Body of pancreas (tissue), 4 donors: Measurements from ENCODE around the gene HNRNPH2. TPM values are rescaled to one million over a fixed set of nuclear protein-coding genes. Genes with fewer than 3 reads are reported as not detected.

ENCODE experiments used
- ATAC-seq: fragments of 150-250 bp; one replicate; pipeline ENCODE4 v1.9.1; 2016
- DNase-seq, 4 donors: peaks; one replicate each; pipeline ENCODE4 v3.0.0-alpha.2; 2019
- H3K27ac ChIP-seq, 4 donors: fragments of 200-600 bp; sonication (generic); 1 replicate in 3 of 4; 2 replicates in 1 of 4; pipeline versions ENCODE4 v1.5.1 to v1.6.1; 2016 to 2019; ENCODE audit warnings: mild to moderate bottlenecking in 1 of 4, mixed read lengths in 1 of 4, moderate library complexity in 1 of 4
- H3K27me3 ChIP-seq, 2 donors: fragments of 200-600 bp; sonication (generic); one replicate each; pipeline ENCODE4 v1.6.0; 2016; ENCODE audit warnings: mild to moderate bottlenecking in 1 of 2
- H3K36me3 ChIP-seq, 2 donors: fragments of 200-600 bp; sonication (generic); replicated peaks in 1 of 2; 2 replicates each; pipeline ENCODE4 v1.5.1; 2016; ENCODE audit warnings: low read depth in 2 of 2; ENCODE audit not compliant: insufficient read depth in 1 of 2
- H3K4me1 ChIP-seq: fragments of 200-600 bp; sonication (generic); one replicate; pipeline ENCODE4 v1.6.0; 2016
- H3K4me3 ChIP-seq, 2 donors: fragments of 200-600 bp; sonication (generic); 1 replicate in 1 of 2; 2 replicates in 1 of 2; pipeline ENCODE4 v1.5.1; 2016 to 2019
- H3K9me3 ChIP-seq, 3 donors: fragments of 200-600 bp; sonication (generic); 1 replicate in 2 of 3; 2 replicates in 1 of 3; pipeline ENCODE4 v1.5.1; 2016
- POLR2A ChIP-seq, 3 donors: fragments of 450-650 bp; IDR thresholded peaks; one replicate each; pipeline ENCODE4 v1.6.1; 2016; ENCODE audit warnings: antibody characterized with exemption in 3 of 3, mild to moderate bottlenecking in 2 of 3
- WGBS, 2 donors: methylation state at CpG; one replicate each; pipeline ENCODE4 v1.1.5; 2017; 5-methylcytosine and 5-hydroxymethylcytosine counted together
- intact Hi-C: fragments of 100-400 bp; cut with DNase I; formaldehyde crosslinking; loops from one replicate; pipeline ENCODE4 v1.15.1; 2023
- total RNA-seq, 2 donors: library from RNA; depleted of rRNA; stranded (reverse); fragments of >200 nt; gene quantifications; one replicate each; pipeline ENCODE4 v1.1.0, GENCODE V29; 2016
- TF ChIP-seq, protein P1 (sequence below), 7 experiments: fragments of 450-650 bp in 4 of 7; fragments of 200-600 bp in 3 of 7; sonication (generic) in 3 of 7; IDR thresholded peaks; one replicate each; pipeline ENCODE4 v1.5.1; 2016 to 2019; ENCODE audit warnings: antibody characterized with exemption in 7 of 7

Gene HNRNPH2
- total RNA-seq, 2 donors from 2014 or later, result 24.1 to 25.7 TPM

DNA sequence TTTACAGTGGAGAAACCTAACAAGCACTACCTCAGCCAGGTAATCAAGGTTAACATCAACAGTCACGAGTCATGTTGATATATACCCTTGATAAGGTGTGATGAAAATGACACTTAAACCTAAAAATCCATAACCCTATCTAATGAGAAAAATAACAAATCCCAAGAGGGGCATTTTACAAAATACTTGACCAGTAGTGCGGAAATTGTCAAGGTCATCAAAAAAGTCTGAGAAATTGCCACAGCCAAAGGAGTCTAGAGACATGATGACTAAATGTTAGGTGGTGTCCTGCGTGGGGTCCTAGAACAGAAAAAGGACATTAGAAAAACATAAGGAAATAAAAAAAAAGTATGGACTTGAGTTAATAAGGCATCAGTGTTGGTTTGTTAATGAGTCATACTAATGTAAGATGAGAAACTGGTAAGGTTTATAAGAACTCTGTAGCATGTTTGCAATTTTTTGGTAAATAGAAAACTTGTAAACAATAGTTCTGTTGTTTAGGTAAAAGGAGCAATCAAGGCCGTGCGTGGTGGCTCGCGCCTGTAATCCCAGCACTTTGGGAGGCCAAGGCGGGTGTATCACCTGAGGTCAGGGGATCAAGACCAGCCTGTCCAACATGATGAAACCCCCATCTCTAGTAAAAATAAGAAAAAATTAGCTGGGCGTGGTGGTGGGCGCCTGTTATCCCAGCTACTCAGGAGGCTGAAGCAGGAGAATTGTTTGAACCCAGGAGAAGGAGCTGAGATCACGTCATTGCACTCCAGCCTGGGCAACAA, 14.3 kb upstream of the HNRNPH2 start:
- Histone ChIP-seq H3K27me3 (no peaks in the 10 kb centered on the region), H3K4me1 (peaks cover 16% of the 10 kb centered on the region), H3K9me3 (no peaks in the 10 kb centered on the region), H3K27ac (no peak overlapping the region), H3K4me3 (no peak overlapping the region), H3K36me3 (no peaks in the 10 kb centered on the region)
- TF ChIP-seq, protein P1, sequence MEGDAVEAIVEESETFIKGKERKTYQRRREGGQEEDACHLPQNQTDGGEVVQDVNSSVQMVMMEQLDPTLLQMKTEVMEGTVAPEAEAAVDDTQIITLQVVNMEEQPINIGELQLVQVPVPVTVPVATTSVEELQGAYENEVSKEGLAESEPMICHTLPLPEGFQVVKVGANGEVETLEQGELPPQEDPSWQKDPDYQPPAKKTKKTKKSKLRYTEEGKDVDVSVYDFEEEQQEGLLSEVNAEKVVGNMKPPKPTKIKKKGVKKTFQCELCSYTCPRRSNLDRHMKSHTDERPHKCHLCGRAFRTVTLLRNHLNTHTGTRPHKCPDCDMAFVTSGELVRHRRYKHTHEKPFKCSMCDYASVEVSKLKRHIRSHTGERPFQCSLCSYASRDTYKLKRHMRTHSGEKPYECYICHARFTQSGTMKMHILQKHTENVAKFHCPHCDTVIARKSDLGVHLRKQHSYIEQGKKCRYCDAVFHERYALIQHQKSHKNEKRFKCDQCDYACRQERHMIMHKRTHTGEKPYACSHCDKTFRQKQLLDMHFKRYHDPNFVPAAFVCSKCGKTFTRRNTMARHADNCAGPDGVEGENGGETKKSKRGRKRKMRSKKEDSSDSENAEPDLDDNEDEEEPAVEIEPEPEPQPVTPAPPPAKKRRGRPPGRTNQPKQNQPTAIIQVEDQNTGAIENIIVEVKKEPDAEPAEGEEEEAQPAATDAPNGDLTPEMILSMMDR (IDR thresholded peaks at IDR 0.05), result no peak
- TF ChIP-seq POLR2A (IDR thresholded peaks at IDR 0.05), result no peak
- ATAC-seq (no peak), DNase-seq (no peak)
- 75 to 80% methylated on average over 8 to 11 of the region's 11 CpGs for WGBS, 2 donors
- intact Hi-C loops, result no loop called here

GRCh38 chrX:101394372-101394771, 13.7 kb upstream of the HNRNPH2 start:
- TF ChIP-seq POLR2A (IDR thresholded peaks at IDR 0.05), result no peak
- TF ChIP-seq, protein P1 (IDR thresholded peaks at IDR 0.05), result no peak
- ATAC-seq, result no peak
- Histone ChIP-seq H3K27ac (no peak overlapping the region), H3K4me1 (peaks cover 16% of the 10 kb centered on the region), H3K36me3 (no peaks in the 10 kb centered on the region), H3K27me3 (no peaks in the 10 kb centered on the region), H3K4me3 (no peak overlapping the region), H3K9me3 (no peaks in the 10 kb centered on the region)
- intact Hi-C loops, result no loop called here
- DNase-seq, result no peak

DNA sequence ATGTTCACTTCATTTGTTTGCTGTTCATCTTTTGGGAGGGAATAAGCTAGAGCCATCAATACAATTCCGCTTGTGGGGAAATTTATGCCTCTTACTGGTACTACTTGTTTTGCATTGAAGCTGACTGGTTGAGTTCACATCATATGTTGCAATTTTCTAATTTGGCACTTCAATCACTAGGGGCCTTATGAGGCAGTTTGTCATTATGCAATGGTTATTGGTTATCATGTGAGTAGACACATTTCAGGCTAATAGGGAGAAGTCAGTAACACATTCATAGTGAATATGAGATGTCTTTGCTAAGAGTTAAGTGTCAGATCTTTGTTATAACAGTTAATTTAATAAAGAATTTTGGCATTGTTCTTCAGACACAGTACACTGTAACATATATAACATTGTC, 12.2 kb upstream of the HNRNPH2 start:
- H3K4me1 ChIP-seq, result peaks cover 16% of the 10 kb centered on the region
- no peaks in the 10 kb centered on the region for H3K27me3 ChIP-seq
- no peak overlapping the region for H3K4me3 ChIP-seq
- no peak overlapping the region for H3K27ac ChIP-seq
- no peak for TF ChIP-seq POLR2A (IDR thresholded peaks at IDR 0.05)
- TF ChIP-seq, protein P1 (IDR thresholded peaks at IDR 0.05), result no peak
- 80 to 94% methylated on average over 1 of the region's 1 CpG for WGBS, 2 donors
- no peak for ATAC-seq
- intact Hi-C loops, result no loop called here
- no peaks in the 10 kb centered on the region for H3K36me3 ChIP-seq
- H3K9me3 ChIP-seq, result no peaks in the 10 kb centered on the region
- no peak for DNase-seq

GRCh38 chrX:101397779-101398178, 10.2 kb upstream of the HNRNPH2 start:
- Histone ChIP-seq H3K4me1 (peaks cover 5% of the 10 kb centered on the region), H3K27me3 (no peaks in the 10 kb centered on the region), H3K36me3 (no peaks in the 10 kb centered on the region), H3K9me3 (no peaks in the 10 kb centered on the region), H3K27ac (no peak overlapping the region), H3K4me3 (no peak overlapping the region)
- WGBS, 2 donors, result 24 to 30% methylated on average over 2 to 4 of the region's 4 CpGs
- no peak for ATAC-seq
- intact Hi-C loops, result no loop called here
- no peak for DNase-seq
- no peak for TF ChIP-seq POLR2A (IDR thresholded peaks at IDR 0.05)
- TF ChIP-seq, protein P1 (IDR thresholded peaks at IDR 0.05), result no peak

DNA sequence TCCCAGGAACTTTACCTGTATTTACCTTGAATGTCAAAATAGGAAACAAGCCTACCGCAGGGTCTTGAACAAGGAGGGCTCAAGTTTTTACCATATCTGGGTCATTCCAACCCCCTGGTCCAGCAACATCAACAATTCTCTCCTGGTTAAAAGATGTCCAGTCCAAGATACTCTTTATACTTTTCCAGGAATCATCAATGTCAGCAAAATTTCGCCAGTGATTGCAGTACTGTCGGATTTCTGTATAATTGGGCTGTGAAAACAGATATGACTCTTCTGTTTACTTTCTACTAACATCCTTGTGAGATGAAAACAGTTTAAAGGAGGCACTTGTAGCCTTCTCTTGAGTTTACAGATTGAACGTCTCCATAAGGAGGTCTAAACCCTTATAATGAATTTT, 9.3 kb upstream of the HNRNPH2 start:
- 88 to 89% methylated on average over 4 of the region's 4 CpGs for WGBS, 2 donors
- DNase-seq, result no peak
- TF ChIP-seq POLR2A (IDR thresholded peaks at IDR 0.05), result no peak
- TF ChIP-seq, protein P1 (IDR thresholded peaks at IDR 0.05), result no peak
- Histone ChIP-seq H3K4me3 (no peak overlapping the region), H3K27me3 (no peaks in the 10 kb centered on the region), H3K36me3 (no peaks in the 10 kb centered on the region), H3K27ac (no peak overlapping the region), H3K4me1 (no peaks in the 10 kb centered on the region), H3K9me3 (no peaks in the 10 kb centered on the region)
- no peak for ATAC-seq
- intact Hi-C loops, result no loop called here
